Measurements from ENCODE around the gene FOXK1. TPM values are rescaled to one million over a fixed set of nuclear protein-coding genes. Genes with fewer than 3 reads are reported as not detected.

The FOXK1 gene
- total and polyA plus RNA-seq, 12 donors: 3.6 to 30.6 (median 24.2) TPM

DNA sequence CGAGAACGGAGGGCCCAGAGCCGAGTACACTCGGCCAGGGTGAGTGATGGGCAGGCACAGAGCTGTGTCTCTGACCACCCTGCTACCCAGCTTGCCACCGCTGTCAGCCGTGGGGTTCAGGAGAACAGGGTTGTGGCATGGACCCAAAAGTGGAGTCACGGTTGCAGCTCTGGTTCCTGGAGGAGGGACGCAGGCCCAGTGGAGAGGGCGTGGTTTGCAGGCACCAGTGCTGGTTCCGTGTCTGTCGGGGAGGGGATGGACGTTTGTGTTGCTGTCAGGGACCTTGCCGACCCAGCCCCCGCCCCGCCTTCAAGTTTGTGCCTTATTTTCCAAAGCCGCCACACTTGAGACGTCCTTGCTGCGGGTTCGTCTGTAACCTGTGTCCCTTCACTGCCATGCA, 48.2 kb downstream of the FOXK1 start:
- H3K4me1 ChIP-seq: peaks cover 0 to 80% (median 46%) of the 10 kb centered on the region in 9 donors
- no peaks in the 10 kb centered on the region for H3K27me3 ChIP-seq
- intact Hi-C loops (cut with DNase I): no loop called here
- DNase-seq (no peak), ATAC-seq (no peak)
- TF ChIP-seq, protein P1, sequence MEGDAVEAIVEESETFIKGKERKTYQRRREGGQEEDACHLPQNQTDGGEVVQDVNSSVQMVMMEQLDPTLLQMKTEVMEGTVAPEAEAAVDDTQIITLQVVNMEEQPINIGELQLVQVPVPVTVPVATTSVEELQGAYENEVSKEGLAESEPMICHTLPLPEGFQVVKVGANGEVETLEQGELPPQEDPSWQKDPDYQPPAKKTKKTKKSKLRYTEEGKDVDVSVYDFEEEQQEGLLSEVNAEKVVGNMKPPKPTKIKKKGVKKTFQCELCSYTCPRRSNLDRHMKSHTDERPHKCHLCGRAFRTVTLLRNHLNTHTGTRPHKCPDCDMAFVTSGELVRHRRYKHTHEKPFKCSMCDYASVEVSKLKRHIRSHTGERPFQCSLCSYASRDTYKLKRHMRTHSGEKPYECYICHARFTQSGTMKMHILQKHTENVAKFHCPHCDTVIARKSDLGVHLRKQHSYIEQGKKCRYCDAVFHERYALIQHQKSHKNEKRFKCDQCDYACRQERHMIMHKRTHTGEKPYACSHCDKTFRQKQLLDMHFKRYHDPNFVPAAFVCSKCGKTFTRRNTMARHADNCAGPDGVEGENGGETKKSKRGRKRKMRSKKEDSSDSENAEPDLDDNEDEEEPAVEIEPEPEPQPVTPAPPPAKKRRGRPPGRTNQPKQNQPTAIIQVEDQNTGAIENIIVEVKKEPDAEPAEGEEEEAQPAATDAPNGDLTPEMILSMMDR (IDR thresholded peaks at IDR 0.05): no peak
- H3K36me3 ChIP-seq: peaks cover 0 to 40% (median 0%) of the 10 kb centered on the region in 9 donors
- WGBS, 2 donors: 86% methylated on average over 19 of the region's 19 CpGs
- H3K9me3 ChIP-seq: no peaks in the 10 kb centered on the region
- H3K27ac ChIP-seq: no peak overlapping the region
- no peak overlapping the region for H3K4me3 ChIP-seq

DNA sequence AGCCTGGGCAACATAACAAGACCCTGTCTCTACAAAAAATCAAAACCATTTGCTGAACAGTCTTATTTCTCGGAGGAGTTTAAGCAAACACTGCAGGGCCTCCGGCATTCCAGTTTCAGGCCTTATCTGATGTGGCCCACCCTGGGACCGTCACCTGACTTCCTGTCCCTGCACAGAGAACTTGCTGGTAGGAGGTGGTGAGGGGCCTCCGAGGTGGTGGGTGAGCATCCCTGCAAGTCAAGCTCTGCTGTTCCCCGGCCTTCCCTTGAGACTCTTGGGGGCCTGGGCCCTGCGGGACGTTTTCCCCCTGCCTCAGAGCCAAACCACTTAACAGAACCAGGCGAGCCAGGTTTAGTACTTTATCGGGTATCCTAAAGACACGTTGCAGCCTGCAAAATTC, 48.9 kb downstream of the FOXK1 start:
- ATAC-seq: no peak
- 49 to 54% methylated on average over 10 of the region's 10 CpGs for WGBS, 2 donors
- Histone ChIP-seq H3K4me3 (no peak overlapping the region), H3K36me3 (peaks cover 0 to 40% (median 0%) of the 10 kb centered on the region in 9 donors), H3K27me3 (no peaks in the 10 kb centered on the region), H3K4me1 (peaks cover 0 to 80% (median 46%) of the 10 kb centered on the region in 9 donors), H3K9me3 (no peaks in the 10 kb centered on the region), H3K27ac (peak overlapping the region in 2 of 10 donors; percentile 20 to 48)
- DNase-seq: no peak
- TF ChIP-seq, protein P1 (IDR thresholded peaks at IDR 0.05): no peak
- intact Hi-C loops (cut with DNase I): no loop called here

DNA sequence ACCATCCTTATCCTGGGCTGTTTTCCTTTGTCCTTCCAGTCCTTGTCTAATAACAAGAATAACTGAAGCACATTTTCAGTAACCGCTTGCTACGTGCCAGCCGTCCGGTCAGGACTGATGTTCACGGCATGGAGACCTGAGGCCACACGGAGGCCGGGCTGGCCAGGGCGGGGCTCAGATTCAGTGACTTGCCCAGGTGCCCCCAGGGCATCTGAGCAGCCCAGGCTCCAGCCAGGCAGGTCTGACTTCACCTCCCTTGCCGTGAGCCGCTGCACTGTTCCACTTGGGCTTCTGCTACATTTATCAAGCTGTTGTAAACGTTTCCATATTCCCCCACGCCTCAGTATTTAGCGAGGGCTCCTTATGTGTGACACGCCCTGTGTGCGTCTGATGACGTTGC, 49.7 kb downstream of the FOXK1 start:
- H3K4me1 ChIP-seq: peaks cover 0 to 73% (median 38%) of the 10 kb centered on the region in 9 donors
- H3K9me3 ChIP-seq: no peaks in the 10 kb centered on the region
- 95 to 96% methylated on average over 16 of the region's 16 CpGs for WGBS, 2 donors
- no peak overlapping the region for H3K27ac ChIP-seq
- no peak overlapping the region for H3K4me3 ChIP-seq
- DNase-seq (no peak), ATAC-seq (no peak)
- peaks cover 0 to 40% (median 0%) of the 10 kb centered on the region in 9 donors for H3K36me3 ChIP-seq
- no peaks in the 10 kb centered on the region for H3K27me3 ChIP-seq
- TF ChIP-seq, protein P1 (IDR thresholded peaks at IDR 0.05): no peak
- intact Hi-C loops (cut with DNase I): no loop called here

DNA sequence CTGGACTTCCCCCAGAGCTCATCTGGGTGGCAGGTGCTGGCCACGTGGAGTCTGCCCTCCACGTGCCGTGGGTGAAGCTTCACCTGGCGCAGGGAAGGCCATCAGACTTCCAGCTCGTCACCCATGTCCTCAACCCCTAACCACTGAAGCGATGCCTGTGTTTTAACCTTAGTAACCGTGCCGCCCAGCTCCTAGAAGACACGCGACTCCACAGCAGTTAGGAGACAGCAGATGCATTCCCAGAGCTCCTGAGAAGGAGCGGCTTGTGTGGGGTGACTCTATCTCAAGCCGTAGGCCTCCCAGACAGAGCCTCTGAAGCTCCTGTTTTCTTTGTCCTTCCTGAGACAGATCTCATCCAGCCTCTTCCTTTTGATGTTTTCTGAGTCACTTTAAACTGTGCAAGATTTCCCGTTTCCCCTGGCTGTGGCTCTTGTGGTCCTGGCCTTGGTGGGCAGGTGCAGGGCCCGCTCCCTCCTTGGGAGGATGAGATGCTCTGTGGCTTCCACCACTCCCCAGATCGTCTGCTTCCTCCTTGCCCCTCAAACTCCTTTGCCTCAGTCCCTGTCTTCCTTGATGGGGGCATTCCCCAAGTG, 51.9 kb downstream of the FOXK1 start:
- WGBS, 2 donors: 85 to 87% methylated on average over 15 of the region's 15 CpGs
- peaks cover 0 to 25% (median 0%) of the 10 kb centered on the region in 9 donors for H3K36me3 ChIP-seq
- H3K4me3 ChIP-seq: peak overlapping the region in 1 of 10 donors; percentile 0
- H3K9me3 ChIP-seq: no peaks in the 10 kb centered on the region
- TF ChIP-seq, protein P1 (IDR thresholded peaks at IDR 0.05): no peak
- no peak for ATAC-seq
- peaks cover 2 to 74% (median 40%) of the 10 kb centered on the region in 9 donors for H3K4me1 ChIP-seq
- intact Hi-C loops (cut with DNase I): no loop called here
- H3K27ac ChIP-seq: peak overlapping the region in 5 of 10 donors; percentile 15 to 68 (median 52)
- DNase-seq: no peak
- H3K27me3 ChIP-seq: no peaks in the 10 kb centered on the region

All from heart right ventricle (tissue), 16 donors.